WTC11 (cell line): ENCODE measurements around the gene ADORA1.

ENCODE experiments used
- FOXK1 ChIP-seq: sonication (generic); formaldehyde crosslinking; IDR thresholded peaks from 2 replicates; pipeline ENCODE4 v1.8.0; 2022; ENCODE audit warnings: mild to moderate bottlenecking, moderate library complexity, missing genetic modification reagents
- TEAD4 ChIP-seq: sonication (generic); formaldehyde crosslinking; IDR thresholded peaks from 2 replicates; pipeline ENCODE4 v1.8.0; 2022; ENCODE audit warnings: mild to moderate bottlenecking, missing genetic modification reagents
- ZNF263 ChIP-seq: sonication (generic); formaldehyde crosslinking; IDR thresholded peaks from 2 replicates; pipeline ENCODE4 v1.8.1; 2022; ENCODE audit warnings: low read depth, mild to moderate bottlenecking, moderate library complexity, missing genetic modification reagents
- TF ChIP-seq, protein P1 (sequence below): fragments of 200-600 bp; IDR thresholded peaks from 2 replicates; pipeline ENCODE4 v1.8.0; 2022; ENCODE audit warnings: antibody characterized with exemption

DNA sequence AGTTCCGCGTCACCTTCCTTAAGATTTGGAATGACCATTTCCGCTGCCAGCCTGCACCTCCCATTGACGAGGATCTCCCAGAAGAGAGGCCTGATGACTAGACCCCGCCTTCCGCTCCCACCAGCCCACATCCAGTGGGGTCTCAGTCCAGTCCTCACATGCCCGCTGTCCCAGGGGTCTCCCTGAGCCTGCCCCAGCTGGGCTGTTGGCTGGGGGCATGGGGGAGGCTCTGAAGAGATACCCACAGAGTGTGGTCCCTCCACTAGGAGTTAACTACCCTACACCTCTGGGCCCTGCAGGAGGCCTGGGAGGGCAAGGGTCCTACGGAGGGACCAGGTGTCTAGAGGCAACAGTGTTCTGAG is 38.3 kb downstream of the ADORA1 start:
- TF ChIP-seq, protein P1, sequence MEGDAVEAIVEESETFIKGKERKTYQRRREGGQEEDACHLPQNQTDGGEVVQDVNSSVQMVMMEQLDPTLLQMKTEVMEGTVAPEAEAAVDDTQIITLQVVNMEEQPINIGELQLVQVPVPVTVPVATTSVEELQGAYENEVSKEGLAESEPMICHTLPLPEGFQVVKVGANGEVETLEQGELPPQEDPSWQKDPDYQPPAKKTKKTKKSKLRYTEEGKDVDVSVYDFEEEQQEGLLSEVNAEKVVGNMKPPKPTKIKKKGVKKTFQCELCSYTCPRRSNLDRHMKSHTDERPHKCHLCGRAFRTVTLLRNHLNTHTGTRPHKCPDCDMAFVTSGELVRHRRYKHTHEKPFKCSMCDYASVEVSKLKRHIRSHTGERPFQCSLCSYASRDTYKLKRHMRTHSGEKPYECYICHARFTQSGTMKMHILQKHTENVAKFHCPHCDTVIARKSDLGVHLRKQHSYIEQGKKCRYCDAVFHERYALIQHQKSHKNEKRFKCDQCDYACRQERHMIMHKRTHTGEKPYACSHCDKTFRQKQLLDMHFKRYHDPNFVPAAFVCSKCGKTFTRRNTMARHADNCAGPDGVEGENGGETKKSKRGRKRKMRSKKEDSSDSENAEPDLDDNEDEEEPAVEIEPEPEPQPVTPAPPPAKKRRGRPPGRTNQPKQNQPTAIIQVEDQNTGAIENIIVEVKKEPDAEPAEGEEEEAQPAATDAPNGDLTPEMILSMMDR = no peak
- TF ChIP-seq TEAD4 (CRISPR knock-in tag) (no peak), FOXK1 (no peak), ZNF263 (CRISPR knock-in tag) (no peak)
